HUDEP-2 (cell line): Measurements from ENCODE around the gene SLX9.
"Not testable (repeated sequence)": the region's sequence is repeated elsewhere in the genome, so short reads cannot be mapped to it uniquely, and the experiment has no call there.

Experiments
- DNase-seq, 76 experiments: peaks; one replicate each; lab custom pipeline; 2025; ENCODE audit not compliant: unreplicated experiment in 76 of 76; lab: John Stamatoyannopoulos, UW

SLX9 gene

GRCh38 chr21:44928500-44929241, 11.2 kb upstream of the SLX9 start:
- not testable (repeated sequence) for DNase-seq

- DNase-seq = no peak
Observed at GRCh38 chr21:44929242-44929798, 10.5 kb upstream of the SLX9 start.

GRCh38 chr21:44929799-44930542, 9.9 kb upstream of the SLX9 start:
- no peak for DNase-seq

- DNase-seq = peak in 1 of 76 experiments; percentile 27
Observed at GRCh38 chr21:44930543-44930981, 9.3 kb upstream of the SLX9 start.

- DNase-seq = no peak
Observed at GRCh38 chr21:44931137-44931500, 8.7 kb upstream of the SLX9 start.

GRCh38 chr21:44931501-44932407, 8.1 kb upstream of the SLX9 start:
- no peak for DNase-seq

GRCh38 chr21:44932408-44933181, 7.2 kb upstream of the SLX9 start:
- peak in 41 of 76 experiments; percentile 8 to 66 (median 41) for DNase-seq

- no peak for DNase-seq
Observed at GRCh38 chr21:44933199-44933917, 6.5 kb upstream of the SLX9 start.

GRCh38 chr21:44933918-44934260, 5.9 kb upstream of the SLX9 start:
- no peak for DNase-seq

- DNase-seq = no peak
Observed at GRCh38 chr21:44934276-44934675, 5.6 kb upstream of the SLX9 start.

GRCh38 chr21:44934797-44935532, 4.9 kb upstream of the SLX9 start:
- no peak for DNase-seq

- no peak for DNase-seq
Observed at GRCh38 chr21:44935533-44935927, 4.3 kb upstream of the SLX9 start.

GRCh38 chr21:44938772-44939531, 877 bp upstream of the SLX9 start:
- DNase-seq = no peak

GRCh38 chr21:44940116-44940631, 345 bp downstream of the SLX9 start:
- peak in 2 of 76 experiments; percentile 12 to 44 for DNase-seq

GRCh38 chr21:44941567-44941966, 1.7 kb downstream of the SLX9 start:
- no peak for DNase-seq

GRCh38 chr21:44942566-44942965, 2.7 kb downstream of the SLX9 start:
- no peak for DNase-seq

GRCh38 chr21:44943005-44943685, 3.3 kb downstream of the SLX9 start:
- no peak for DNase-seq
